ENCODE measurements around the gene PTPRM. TPM values are rescaled to one million over a fixed set of nuclear protein-coding genes. Genes with fewer than 3 reads are reported as not detected.

The PTPRM gene
- polyA plus RNA-seq, 1 of the 3 experiments (the other 2 are of a cell fraction) = 16.0 TPM

- TF ChIP-seq MAX (IDR thresholded peaks at IDR 0.05; ENCODE audit: low read depth) (no peak), RXRA (IDR thresholded peaks at IDR 0.05; ENCODE audit: borderline replicate concordance, low read depth) (no peak), GABPA (IDR thresholded peaks at IDR 0.05; ENCODE audit: low read depth) (no peak), IRF3 (IDR thresholded peaks at IDR 0.05; ENCODE audit: low read depth, low read length) (no peak), JUND (IDR thresholded peaks at IDR 0.05) (no peak), RFX5 (IDR thresholded peaks at IDR 0.05; ENCODE audit: low read length) (no peak), EP300 (IDR thresholded peaks at IDR 0.05; ENCODE audit: borderline replicate concordance in 1 of 2, low read depth in 1 of 2, low read length in 1 of 2) (no peak), FOXJ3 (CRISPR knock-in tag; IDR thresholded peaks at IDR 0.05) (no peak), EZH2phosphoT487 (IDR thresholded peaks at IDR 0.05; ENCODE audit: borderline replicate concordance, low read depth) (no peak), SIN3A (IDR thresholded peaks at IDR 0.05; ENCODE audit: borderline replicate concordance, low read depth, low read length) (no peak), FOXM1 (IDR thresholded peaks at IDR 0.05; ENCODE audit: low read depth) (no peak), ZBTB33 (IDR thresholded peaks at IDR 0.05; ENCODE audit: borderline replicate concordance, low read depth) (no peak), GATA2 (CRISPR knock-in tag; IDR thresholded peaks at IDR 0.05) (no peak), FOSL2 (IDR thresholded peaks at IDR 0.05; ENCODE audit: borderline replicate concordance, low read depth) (no peak), ELF1 (IDR thresholded peaks at IDR 0.05) (no peak), RAD21 (IDR thresholded peaks at IDR 0.05; ENCODE audit: low read length) (no peak), SMC3 (IDR thresholded peaks at IDR 0.05; ENCODE audit: low read depth, low read length) (no peak), TCF12 (IDR thresholded peaks at IDR 0.05) (no peak)
- TF ChIP-seq, protein P1, sequence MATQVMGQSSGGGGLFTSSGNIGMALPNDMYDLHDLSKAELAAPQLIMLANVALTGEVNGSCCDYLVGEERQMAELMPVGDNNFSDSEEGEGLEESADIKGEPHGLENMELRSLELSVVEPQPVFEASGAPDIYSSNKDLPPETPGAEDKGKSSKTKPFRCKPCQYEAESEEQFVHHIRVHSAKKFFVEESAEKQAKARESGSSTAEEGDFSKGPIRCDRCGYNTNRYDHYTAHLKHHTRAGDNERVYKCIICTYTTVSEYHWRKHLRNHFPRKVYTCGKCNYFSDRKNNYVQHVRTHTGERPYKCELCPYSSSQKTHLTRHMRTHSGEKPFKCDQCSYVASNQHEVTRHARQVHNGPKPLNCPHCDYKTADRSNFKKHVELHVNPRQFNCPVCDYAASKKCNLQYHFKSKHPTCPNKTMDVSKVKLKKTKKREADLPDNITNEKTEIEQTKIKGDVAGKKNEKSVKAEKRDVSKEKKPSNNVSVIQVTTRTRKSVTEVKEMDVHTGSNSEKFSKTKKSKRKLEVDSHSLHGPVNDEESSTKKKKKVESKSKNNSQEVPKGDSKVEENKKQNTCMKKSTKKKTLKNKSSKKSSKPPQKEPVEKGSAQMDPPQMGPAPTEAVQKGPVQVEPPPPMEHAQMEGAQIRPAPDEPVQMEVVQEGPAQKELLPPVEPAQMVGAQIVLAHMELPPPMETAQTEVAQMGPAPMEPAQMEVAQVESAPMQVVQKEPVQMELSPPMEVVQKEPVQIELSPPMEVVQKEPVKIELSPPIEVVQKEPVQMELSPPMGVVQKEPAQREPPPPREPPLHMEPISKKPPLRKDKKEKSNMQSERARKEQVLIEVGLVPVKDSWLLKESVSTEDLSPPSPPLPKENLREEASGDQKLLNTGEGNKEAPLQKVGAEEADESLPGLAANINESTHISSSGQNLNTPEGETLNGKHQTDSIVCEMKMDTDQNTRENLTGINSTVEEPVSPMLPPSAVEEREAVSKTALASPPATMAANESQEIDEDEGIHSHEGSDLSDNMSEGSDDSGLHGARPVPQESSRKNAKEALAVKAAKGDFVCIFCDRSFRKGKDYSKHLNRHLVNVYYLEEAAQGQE (IDR thresholded peaks at IDR 0.05; ENCODE audit: low read depth, low read length) = no peak
- TF ChIP-seq, protein P2, sequence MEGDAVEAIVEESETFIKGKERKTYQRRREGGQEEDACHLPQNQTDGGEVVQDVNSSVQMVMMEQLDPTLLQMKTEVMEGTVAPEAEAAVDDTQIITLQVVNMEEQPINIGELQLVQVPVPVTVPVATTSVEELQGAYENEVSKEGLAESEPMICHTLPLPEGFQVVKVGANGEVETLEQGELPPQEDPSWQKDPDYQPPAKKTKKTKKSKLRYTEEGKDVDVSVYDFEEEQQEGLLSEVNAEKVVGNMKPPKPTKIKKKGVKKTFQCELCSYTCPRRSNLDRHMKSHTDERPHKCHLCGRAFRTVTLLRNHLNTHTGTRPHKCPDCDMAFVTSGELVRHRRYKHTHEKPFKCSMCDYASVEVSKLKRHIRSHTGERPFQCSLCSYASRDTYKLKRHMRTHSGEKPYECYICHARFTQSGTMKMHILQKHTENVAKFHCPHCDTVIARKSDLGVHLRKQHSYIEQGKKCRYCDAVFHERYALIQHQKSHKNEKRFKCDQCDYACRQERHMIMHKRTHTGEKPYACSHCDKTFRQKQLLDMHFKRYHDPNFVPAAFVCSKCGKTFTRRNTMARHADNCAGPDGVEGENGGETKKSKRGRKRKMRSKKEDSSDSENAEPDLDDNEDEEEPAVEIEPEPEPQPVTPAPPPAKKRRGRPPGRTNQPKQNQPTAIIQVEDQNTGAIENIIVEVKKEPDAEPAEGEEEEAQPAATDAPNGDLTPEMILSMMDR (IDR thresholded peaks at IDR 0.05) = no peak
- no peaks in the 10 kb centered on the region for H4K20me1 ChIP-seq (ENCODE audit: insufficient read depth)
- no peak overlapping the region for H3K9ac ChIP-seq
- H3K27ac ChIP-seq (ENCODE audit: low read depth in 2 of 2, low read length in 1 of 2) = peak overlapping the region in 1 of 2 experiments; percentile 74; a peak in 2 of 4 replicates
- no peaks in the 10 kb centered on the region for H3K36me3 ChIP-seq (replicated peaks in 1 of 2; ENCODE audit: control insufficient read depth in 1 of 2, insufficient read depth in 2 of 2, low read length in 1 of 2)
- no peaks in the 10 kb centered on the region for H3K79me2 ChIP-seq (ENCODE audit: insufficient read depth)
- 27% methylated on average over 4 of the region's 4 CpGs for WGBS (ENCODE audit: low lambda C conversion rate)
- ChIA-PET POLR2A (no interaction called here), CTCF (interaction anchor here (0.9 to 2.0 kb wide), 4 partner anchors 9 to 539 kb away, joined by 3 to 4 read pairs (median 4); no protein-coding TSS in a partner anchor)
- no peak overlapping the region for H2AFZ ChIP-seq (ENCODE audit: low read depth)
- no peaks in the 10 kb centered on the region for H3K9me2 ChIP-seq
- H3F3A ChIP-seq (replicated peaks; ENCODE audit: insufficient read depth) = no peaks in the 10 kb centered on the region
- peaks cover 0 to 12% of the 10 kb centered on the region in 2 experiments; a peak in 2 of 4 replicates for H3K4me1 ChIP-seq (ENCODE audit: control insufficient read depth in 1 of 2, insufficient read depth in 2 of 2, low read depth in 1 of 2, low read length in 1 of 2)
- no peak overlapping the region for H3K4me2 ChIP-seq
- DNase-seq = no peak
- H3K27me3 ChIP-seq (ENCODE audit: insufficient read depth) = no peaks in the 10 kb centered on the region
- no peak overlapping the region for H3K4me3 ChIP-seq (ENCODE audit: low read depth in 2 of 2, low read length in 1 of 2)
- H3K9me3 ChIP-seq = no peaks in the 10 kb centered on the region
Observed at GRCh38 chr18:7770908-7771307, 203.8 kb downstream of the PTPRM start.
